HG03159 (cell line): ENCODE data around the gene SH3GLB1.

Source experiments
- ATAC-seq: cut with Tn5 transposase; IDR thresholded peaks from one replicate; pipeline ENCODE4 v1.9.1; 2021; ENCODE audit warnings: mild to moderate bottlenecking, moderate library complexity; ENCODE audit not compliant: unreplicated experiment

The SH3GLB1 gene

DNA sequence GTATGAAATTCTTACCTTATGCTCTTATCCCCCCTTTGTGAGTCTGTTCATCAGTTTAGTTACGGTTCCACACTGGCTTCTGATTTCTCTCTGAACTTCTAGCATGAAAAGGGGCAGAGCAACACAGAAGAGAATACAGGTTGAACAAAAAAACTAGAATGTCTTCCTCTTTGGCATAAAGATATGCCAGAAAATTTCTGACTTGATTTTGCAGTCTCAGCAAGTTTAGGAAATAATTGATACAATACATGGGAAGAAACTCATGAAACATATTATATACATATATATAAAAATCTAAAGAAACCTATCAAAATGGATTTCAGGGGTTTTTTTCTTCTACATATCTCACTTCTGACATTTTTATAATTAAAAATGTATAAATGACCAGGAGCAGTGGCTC is 27.0 kb downstream of the SH3GLB1 start:
- no peak for ATAC-seq

DNA sequence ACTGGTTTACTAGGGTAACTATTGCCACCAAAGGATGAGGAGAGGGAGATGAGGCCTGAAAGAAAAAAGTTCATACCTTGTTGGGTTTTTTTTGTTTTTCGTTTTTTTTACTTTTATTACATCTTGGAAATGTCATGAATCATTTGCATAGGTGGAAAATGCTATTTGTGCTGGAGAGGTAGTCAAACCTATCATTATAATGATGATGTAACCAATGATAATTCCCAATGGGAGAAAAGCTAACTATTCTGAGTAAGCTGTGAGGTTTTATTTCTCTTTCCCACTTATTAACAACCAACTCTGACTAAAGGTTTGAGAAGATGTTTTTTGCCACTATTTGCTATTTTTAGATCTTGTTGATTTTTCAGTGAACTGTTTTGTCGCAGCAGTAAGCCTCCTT is 29.0 kb downstream of the SH3GLB1 start:
- ATAC-seq = no peak

DNA sequence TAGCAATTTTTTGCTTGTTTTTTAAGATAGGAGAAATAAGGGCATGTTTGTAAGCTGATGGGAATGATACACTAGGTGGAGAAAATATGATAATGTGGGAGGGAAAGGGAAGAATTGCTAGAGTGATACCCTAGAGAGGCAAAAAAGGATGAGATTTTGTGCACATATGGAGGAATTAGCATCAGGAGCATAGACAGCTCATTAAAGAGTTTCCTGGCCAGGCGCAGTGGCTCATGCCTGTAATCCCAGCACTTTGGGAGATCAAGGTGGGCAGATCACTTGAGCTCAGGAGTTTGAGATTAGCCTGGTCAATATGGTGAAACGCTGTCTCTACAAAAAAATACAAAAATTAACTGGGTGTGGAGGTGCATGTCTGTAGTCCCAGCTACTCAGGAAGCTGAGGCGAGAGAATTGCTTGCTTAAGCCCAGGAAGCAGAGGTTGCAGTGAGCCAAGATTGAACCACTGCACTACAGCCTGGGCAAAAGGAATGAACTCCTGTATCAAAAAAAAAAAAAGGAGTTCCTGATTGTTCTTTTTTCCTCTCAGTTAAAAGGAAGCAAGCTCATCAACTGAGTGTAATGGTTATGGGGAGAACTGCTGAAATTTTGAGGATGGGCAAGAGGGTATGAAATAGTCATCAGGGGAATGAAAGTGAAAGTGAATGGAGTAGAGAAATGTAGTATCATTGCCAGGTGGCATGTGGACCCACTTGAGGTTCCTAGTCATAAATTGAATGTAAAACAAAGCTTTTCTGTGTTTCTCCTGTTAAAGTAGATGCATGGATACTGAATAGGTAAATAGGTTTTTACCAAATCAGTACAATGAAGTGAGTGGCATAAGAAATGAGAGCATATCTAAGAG is 35.5 kb downstream of the SH3GLB1 start:
- peak; percentile 78 for ATAC-seq

DNA sequence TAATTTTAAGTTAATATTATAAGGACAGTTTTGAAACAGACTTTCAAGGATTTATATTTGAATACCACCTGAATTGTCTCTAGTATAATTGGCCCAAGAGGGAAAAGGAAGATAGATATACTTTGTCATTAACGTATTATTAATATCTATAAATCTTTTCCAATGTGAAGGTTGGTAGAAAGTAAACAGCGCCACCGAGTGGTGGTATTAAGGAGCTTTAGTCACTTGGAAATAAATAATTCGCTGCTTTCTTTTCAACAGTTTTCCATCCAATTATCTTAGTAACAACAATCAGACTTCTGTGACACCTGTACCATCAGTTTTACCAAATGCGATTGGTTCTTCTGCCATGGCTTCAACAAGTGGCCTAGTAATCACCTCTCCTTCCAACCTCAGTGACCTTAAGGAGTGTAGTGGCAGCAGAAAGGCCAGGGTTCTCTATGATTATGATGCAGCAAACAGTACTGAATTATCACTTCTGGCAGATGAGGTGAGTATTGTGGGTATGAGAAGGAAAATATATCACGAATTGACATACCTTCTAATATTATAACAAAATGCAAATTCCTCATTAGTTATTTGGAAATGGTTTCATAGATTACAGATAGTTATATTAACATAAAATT is 37.7 kb downstream of the SH3GLB1 start:
- ATAC-seq = no peak

DNA sequence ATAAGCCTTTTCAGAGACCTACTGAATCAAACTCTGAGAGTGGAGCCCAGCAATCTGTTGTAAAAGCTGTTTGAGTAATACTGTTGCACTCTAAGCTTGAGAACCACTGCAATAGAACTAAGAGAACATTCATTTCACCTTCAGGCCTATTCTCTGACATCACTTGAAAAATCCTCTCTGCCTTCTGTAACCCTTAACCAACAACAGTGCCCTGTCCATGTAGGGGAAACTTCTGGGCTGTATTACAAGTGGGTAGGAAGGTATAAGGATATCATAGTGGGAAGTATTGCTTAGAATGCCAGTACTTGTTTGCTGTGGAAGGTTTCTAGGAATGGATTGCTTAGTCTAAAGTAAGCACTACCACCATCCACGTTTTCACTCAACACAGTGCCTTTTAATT is 42.9 kb downstream of the SH3GLB1 start:
- no peak for ATAC-seq

DNA sequence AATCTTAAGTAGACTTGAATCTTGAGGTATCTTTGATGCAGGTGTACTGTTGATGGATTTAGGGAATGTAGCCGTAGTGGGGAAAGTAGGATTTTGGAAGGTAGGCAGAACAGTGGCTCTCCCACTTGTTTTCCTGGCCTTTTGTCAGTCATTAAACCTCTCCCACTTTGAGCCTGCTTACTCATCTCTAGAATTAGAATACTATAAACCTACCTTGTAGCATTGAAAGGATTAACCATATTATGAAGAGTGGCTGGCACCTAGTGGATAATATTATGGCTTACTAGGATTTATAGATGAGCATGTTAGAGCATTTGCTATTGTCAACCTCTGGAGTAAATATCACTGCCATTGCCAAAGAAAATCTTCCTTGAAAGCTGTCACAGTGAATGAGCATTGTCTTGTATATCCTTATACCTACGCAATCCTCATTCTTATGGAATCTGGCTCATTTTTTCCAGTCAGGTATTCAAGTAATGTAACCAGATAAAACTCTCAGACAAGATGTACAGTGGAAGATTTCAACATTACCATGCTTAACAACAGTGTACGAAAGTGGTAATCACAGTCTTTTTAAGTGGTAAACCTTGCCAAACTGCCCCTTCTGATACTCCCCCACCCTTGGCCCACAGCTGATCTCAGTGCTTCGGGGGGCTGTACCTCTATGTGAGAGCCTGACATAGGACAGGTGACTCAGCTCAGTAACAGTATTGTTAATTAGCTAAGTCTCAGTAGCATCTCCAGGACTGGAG is 44.4 kb downstream of the SH3GLB1 start:
- ATAC-seq = no peak

DNA sequence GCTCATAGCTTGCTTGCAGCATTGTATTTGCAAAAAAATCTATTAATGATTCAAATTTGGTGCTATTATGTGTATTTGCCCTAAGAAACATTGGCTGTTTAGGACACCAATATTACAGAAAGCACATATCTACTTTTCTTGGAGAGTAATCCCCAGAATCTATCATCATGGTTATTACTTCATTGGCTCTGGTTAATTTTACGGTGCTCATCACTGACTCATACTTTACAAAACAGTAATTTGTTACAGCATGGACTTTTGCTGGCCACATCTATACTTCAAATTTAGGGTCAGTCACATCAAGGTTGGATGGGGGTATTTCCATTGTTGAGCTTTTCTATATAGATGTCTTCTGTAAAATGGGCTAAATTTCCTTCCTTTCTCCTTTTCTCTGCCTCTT is 45.7 kb downstream of the SH3GLB1 start:
- ATAC-seq = no peak

DNA sequence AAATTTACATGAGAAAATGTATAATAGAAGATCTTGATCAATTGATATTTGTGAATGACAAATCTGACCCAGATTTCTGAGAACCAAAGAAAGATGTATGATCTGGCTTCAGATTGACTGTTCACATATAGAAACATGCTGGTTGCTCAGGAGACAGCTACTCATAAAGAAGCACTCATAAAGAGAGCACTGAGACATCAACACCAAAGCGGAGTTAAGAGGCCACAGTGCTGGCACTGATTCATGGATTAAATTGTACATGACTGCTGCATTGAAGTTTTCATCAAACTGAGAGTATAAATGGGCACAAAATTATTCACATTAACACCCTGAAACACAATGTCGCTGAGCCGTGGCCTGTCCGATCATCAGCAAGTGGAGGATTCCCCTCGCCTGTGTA is 46.2 kb downstream of the SH3GLB1 start:
- ATAC-seq = no peak

DNA sequence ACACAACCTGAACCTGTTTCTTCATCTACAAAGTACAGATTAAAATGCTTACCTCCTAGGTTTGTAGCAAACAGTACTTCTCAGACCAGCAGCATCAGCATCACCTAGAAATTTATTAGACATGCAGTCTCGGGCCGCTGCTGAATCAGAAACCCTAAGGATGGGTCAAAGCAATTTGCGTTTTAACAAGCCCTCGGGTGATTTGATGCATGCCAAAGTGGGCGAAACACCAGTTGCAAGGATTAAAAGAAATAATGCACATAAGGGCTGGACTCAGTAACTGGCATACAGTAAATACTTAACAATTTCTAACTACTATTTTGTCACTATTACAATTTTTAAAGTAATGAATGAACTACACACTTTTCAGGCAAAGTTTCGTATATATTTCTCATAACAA is 47.5 kb downstream of the SH3GLB1 start:
- no peak for ATAC-seq

DNA sequence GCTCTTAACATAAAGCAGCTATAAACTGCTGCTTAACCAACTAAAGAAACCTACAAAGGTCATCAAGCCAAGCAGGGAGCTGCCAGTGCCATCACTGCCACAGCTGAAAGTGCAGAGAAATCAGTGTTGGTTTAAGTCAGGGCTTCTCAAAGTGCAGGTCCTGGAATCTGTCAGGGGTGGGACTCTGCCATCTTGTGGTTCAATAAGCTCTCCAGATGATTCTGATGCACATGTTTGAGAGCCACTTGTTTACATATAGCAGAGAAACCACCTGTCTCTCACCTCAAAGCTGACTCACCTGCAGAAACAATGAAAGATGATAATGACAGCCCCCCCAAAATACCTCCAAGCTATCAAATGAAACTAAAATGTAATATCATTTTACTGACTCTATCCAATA is 49.3 kb downstream of the SH3GLB1 start:
- ATAC-seq = no peak

DNA sequence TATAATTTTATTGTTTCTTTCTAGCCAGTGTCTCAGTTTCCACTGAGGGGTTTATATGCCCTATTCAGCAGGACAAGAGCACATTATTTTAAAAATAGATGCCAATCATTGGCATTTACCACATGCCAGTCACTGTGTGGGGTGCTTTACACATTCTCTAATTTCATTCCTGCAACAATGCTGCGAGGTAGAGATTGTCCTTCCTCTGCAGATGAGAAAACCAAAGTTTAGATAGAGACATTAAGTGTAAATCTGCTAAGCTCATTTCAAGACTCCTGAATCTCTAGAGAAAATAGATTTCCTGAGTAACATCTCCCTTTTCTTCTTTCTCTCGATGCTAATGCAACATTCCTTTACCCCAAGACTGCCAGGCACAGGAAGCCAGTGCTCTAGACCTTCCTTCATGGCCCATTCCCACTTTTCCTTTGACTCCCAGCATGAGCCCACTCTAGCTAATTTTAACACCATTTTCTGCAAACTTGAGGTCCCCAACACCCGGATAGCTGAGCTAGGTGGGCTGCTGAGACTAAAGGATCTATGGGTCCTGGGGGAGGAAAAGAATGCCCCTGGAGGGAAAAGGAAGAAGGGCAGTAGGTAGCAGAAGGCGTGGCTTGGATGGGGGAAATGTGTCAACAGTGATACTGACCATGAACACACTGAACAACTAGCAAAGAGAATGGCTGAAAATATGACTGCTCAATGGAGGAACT is 50.0 kb downstream of the SH3GLB1 start:
- ATAC-seq = no peak

DNA sequence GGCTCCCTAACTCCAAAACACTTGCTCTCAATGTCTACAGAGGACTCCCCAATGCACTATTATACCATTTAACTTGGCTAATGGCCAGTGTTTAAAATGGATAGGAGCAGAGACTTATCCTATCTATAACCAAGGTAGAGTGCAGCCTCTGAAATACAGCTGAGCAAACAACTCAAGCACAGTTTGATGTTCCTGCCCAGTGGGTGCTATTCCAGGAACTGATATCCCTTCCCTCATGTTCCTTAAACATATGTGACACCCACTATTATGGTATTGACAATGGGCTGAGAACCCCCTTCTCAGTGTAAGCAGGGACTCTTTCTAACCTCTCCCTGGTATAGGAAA is 51.7 kb downstream of the SH3GLB1 start:
- ATAC-seq = no peak

DNA sequence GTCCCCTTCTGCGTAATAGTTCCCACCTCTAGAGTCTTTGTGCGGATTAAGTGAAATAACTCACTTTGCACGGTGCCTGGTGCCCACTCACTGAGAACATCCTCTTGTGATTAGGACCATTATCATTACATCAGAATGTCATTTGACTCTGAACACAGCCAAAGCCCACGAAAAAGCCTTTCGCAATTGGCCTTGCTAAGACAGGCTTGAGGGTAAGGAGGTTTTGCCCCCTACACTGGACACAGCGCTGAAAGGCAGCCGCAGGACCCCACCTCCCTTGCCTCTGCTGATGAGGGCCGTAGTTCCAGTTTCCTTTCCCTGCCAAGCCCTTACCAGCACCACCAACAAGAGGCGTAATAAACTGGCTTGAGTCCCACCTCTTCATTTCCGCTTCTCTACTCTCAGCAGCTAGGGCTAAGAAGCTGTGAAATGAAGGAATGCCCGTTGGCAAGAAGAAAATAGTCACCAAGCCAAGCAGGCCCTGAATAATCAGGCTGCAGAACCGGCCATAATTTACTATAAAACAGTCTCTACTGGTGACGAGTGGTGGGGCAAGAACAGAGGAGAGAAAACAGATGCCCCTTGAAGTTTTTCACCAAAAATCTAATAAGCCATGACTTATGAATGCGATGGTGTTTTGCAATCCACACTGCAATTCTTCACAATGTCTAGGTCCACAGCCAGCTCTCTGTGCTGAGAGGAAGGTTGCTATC is 53.1 kb downstream of the SH3GLB1 start:
- ATAC-seq = no peak

DNA sequence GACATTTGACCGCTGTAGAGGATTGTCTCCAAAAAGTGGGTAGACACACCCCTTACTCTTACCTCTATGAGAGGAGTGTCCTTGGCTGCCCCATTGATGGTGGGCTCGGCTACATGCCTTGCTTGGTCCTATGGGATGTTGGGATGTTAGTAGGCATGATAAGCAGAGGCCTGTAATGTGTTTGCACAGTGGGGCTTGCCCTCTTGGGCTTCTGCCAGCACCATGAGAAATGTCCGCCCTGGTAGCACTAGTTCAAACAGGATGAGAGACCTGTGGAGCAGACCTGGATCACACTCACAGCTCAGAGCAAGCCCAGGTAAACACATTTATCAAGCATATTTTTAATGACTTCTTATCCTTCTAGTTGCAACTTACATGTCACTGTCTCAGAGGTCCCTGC is 54.2 kb downstream of the SH3GLB1 start:
- ATAC-seq = no peak

DNA sequence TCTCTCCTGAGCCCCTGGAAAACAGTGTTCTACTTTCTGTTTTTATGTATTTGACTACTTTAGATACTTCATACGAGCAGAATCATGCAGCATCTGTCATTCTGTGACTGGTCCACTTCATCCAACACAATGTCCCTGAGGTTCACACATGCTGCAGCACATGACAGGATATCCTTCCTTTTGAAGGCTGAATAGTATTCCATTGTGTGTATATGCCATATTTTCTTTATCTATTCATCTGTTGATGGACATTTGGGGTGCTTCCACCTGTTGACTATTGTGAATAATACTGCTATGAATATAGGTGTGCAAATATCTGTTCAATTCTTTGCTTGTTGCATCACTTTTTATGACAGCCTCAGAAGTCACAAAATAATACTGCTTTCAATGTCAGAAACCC is 55.8 kb downstream of the SH3GLB1 start:
- no peak for ATAC-seq

DNA sequence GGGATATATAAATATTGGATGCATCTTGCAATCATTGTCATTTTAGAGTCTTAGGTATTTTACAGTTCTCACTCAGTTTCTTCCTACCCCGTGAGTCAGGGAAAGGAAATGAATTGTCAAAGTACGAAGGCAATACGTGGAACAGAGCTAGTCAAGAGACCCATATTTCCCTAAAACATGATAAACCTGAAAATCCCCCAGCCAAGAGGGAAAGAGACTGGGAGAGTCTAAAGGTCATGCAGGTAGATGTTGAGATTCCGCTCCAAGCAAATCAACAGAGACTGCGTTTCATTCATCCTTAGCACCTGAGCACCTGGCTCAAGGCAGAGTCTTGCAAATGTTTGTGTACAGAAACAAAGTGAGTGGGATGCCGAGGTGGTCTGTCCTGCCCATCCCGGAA is 58.0 kb downstream of the SH3GLB1 start:
- ATAC-seq = no peak

DNA sequence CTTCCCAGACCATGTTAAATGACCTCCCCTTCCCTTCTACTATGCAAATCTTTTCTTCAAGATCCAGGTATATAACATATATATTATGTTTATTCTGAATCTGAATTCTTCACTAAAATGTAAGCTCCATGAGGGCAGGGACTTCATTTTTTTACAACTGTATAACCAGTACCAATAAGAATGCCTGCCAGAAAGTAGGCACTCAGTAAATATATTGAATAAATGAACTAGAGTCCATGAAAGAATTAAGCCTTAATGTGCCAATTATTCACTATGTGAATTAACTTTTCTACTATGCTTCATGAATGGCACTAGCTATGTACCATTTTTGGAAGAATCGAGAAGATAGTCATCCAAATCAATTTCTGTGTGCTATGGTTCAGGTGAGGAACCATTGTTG is 60.1 kb downstream of the SH3GLB1 start:
- no peak for ATAC-seq

DNA sequence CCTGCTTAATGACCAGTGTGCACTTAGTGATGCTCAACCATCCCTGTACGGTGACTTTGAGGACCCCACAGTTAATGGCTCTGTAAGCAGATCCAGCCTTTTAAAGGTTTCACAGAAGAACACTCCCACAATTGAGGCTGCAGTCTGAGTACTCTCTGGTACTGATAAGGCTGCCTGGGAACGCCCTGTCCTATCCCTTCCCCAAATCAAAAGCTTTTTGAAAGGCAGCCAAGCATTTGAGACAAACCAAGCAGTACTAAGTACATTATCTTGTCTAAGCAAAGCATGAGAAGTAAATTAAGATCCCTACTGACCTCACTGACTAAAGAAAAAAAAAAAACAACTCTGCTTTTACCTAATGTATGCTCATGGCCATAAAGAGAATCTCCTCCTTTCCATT is 60.7 kb downstream of the SH3GLB1 start:
- no peak for ATAC-seq

DNA sequence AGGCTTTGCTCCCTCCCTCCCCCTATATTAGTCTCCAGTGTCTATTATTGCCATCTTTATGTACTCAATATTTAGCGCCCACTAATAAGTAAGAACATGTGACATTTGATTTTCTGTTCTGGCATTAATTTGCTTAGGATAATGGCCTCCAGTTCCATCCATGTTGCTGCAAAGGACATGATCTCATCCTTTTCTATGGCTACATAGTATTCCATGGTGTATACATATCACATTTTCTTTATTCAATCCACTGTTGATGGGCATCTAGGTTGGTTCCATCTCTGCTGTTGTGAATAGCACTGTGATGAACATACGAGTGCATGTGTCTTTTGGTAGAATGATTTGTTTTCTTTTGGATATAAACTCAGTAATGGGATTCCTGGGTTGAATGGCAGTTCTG is 61.3 kb downstream of the SH3GLB1 start:
- ATAC-seq = no peak

DNA sequence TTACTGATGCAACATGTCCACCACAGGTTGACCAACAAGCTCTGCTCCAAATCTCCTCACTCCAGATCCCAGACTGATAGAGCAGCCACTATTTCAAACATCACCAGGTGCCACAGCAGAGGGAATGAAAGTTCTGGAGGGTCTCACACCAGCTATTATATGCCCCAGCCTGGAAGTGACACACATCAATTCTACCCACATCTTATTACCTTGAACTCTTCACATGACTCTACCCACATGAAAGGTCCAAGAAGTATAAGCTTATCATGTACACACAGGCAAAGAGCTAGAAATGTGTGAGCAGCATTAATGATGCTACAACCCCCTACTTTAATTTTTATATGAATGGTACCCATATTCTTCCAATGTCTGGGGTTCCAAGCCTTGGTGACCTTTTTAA is 64.2 kb downstream of the SH3GLB1 start:
- ATAC-seq = no peak

DNA sequence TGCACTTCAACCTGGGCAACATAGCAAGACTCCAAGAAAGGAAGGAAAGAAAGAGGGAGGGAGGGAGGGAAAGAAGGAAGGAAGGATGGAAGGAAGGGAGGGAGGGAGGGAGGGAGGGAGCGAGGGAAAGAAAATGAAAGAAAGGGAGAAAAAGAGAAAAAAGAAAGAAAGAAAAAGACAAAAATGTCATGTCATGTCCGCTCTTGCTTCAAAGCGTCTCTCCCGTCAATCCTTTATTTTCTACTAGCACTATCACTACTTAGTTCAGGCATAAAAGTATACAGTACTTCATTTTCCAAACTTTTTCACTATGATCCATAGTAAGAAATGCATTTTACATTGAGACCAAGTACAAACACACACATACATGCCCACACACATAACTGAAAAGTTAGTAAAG is 64.7 kb downstream of the SH3GLB1 start:
- no peak for ATAC-seq
